ENCODE measurements around the gene GZF1.

The GZF1 gene

GRCh38 chr20:23407781-23408464, 45.9 kb downstream of the GZF1 start:
- no peak for TF ChIP-seq JUND (IDR thresholded peaks at IDR 0.05; ENCODE audit: low read depth)
- no peak for DNase-seq (ENCODE audit: low read depth in 1 of 2, low spot score in 1 of 2)
- in situ Hi-C loops (cut with HindIII; ENCODE audit: low pct_unique_long_range_greater_than_20kb, low sequenced_read_pairs) = no loop called here

- no peak for DNase-seq (ENCODE audit: low read depth in 1 of 2, low spot score in 1 of 2)
- in situ Hi-C loops (cut with HindIII; ENCODE audit: low pct_unique_long_range_greater_than_20kb, low sequenced_read_pairs) = no loop called here
- TF ChIP-seq JUND (IDR thresholded peaks at IDR 0.05; ENCODE audit: low read depth) = no peak
These were observed 47.0 kb downstream of the GZF1 start for GRCh38 chr20:23408957-23409356.

GRCh38 chr20:23409800-23410199, 47.8 kb downstream of the GZF1 start:
- no peak for DNase-seq (ENCODE audit: low read depth in 1 of 2, low spot score in 1 of 2)
- in situ Hi-C loops (cut with HindIII; ENCODE audit: low pct_unique_long_range_greater_than_20kb, low sequenced_read_pairs) = no loop called here
- TF ChIP-seq JUND (IDR thresholded peaks at IDR 0.05; ENCODE audit: low read depth) = no peak

GRCh38 chr20:23410916-23411695, 49.1 kb downstream of the GZF1 start:
- no peak for TF ChIP-seq JUND (IDR thresholded peaks at IDR 0.05; ENCODE audit: low read depth)
- in situ Hi-C loops (cut with HindIII; ENCODE audit: low pct_unique_long_range_greater_than_20kb, low sequenced_read_pairs) = no loop called here
- DNase-seq (ENCODE audit: low read depth in 1 of 2, low spot score in 1 of 2) = no peak

- in situ Hi-C loops (cut with HindIII; ENCODE audit: low pct_unique_long_range_greater_than_20kb, low sequenced_read_pairs) = no loop called here
- peak in 1 of 2 experiments; percentile 42 for DNase-seq (ENCODE audit: low read depth in 1 of 2, low spot score in 1 of 2)
- TF ChIP-seq JUND (IDR thresholded peaks at IDR 0.05; ENCODE audit: low read depth) = no peak
These were observed 50.0 kb downstream of the GZF1 start for GRCh38 chr20:23412026-23412425.

- in situ Hi-C loops (cut with HindIII; ENCODE audit: low pct_unique_long_range_greater_than_20kb, low sequenced_read_pairs) = no loop called here
- no peak for TF ChIP-seq JUND (IDR thresholded peaks at IDR 0.05; ENCODE audit: low read depth)
- DNase-seq (ENCODE audit: low read depth in 1 of 2, low spot score in 1 of 2) = no peak
These were observed 52.0 kb downstream of the GZF1 start for GRCh38 chr20:23413862-23414422.

- no peak for TF ChIP-seq JUND (IDR thresholded peaks at IDR 0.05; ENCODE audit: low read depth)
- DNase-seq (ENCODE audit: low read depth in 1 of 2, low spot score in 1 of 2) = no peak
- in situ Hi-C loops (cut with HindIII; ENCODE audit: low pct_unique_long_range_greater_than_20kb, low sequenced_read_pairs) = no loop called here
These were observed 52.7 kb downstream of the GZF1 start for GRCh38 chr20:23414526-23415188.

- DNase-seq (ENCODE audit: low read depth in 1 of 2, low spot score in 1 of 2) = no peak
- TF ChIP-seq JUND (IDR thresholded peaks at IDR 0.05; ENCODE audit: low read depth) = no peak
- in situ Hi-C loops (cut with HindIII; ENCODE audit: low pct_unique_long_range_greater_than_20kb, low sequenced_read_pairs) = no loop called here
These were observed 53.6 kb downstream of the GZF1 start for GRCh38 chr20:23415555-23415954.

GRCh38 chr20:23415959-23416583, 54.1 kb downstream of the GZF1 start:
- TF ChIP-seq JUND (IDR thresholded peaks at IDR 0.05; ENCODE audit: low read depth) = no peak
- no peak for DNase-seq (ENCODE audit: low read depth in 1 of 2, low spot score in 1 of 2)
- in situ Hi-C loops (cut with HindIII; ENCODE audit: low pct_unique_long_range_greater_than_20kb, low sequenced_read_pairs) = no loop called here

- no peak for DNase-seq (ENCODE audit: low read depth in 1 of 2, low spot score in 1 of 2)
- TF ChIP-seq JUND (IDR thresholded peaks at IDR 0.05; ENCODE audit: low read depth) = no peak
- in situ Hi-C loops (cut with HindIII; ENCODE audit: low pct_unique_long_range_greater_than_20kb, low sequenced_read_pairs) = no loop called here
These were observed 55.9 kb downstream of the GZF1 start for GRCh38 chr20:23417861-23418260.

GRCh38 chr20:23419657-23419994, 57.6 kb downstream of the GZF1 start:
- TF ChIP-seq JUND (IDR thresholded peaks at IDR 0.05; ENCODE audit: low read depth) = no peak
- DNase-seq (ENCODE audit: low read depth in 1 of 2, low spot score in 1 of 2) = no peak
- in situ Hi-C loops (cut with HindIII; ENCODE audit: low pct_unique_long_range_greater_than_20kb, low sequenced_read_pairs) = no loop called here
